Stimulated activated CD4-positive, alpha-beta T cell treated with anti-CD3 and anti-CD28 coated beads, TNF-alpha, amount 100 ng/mL, for 24 hours (primary cell): ENCODE data around the gene SAMD11.
"Not testable (repeated sequence)": the region's sequence is repeated elsewhere in the genome, so short reads cannot be mapped to it uniquely, and the experiment has no call there.

Experiments used
- DNase-seq, 3 experiments: peaks; one replicate each; pipeline ENCODE4 v3.0.0-alpha.2; 2020; ENCODE audit warnings: low read depth in 3 of 3

Gene SAMD11

DNA sequence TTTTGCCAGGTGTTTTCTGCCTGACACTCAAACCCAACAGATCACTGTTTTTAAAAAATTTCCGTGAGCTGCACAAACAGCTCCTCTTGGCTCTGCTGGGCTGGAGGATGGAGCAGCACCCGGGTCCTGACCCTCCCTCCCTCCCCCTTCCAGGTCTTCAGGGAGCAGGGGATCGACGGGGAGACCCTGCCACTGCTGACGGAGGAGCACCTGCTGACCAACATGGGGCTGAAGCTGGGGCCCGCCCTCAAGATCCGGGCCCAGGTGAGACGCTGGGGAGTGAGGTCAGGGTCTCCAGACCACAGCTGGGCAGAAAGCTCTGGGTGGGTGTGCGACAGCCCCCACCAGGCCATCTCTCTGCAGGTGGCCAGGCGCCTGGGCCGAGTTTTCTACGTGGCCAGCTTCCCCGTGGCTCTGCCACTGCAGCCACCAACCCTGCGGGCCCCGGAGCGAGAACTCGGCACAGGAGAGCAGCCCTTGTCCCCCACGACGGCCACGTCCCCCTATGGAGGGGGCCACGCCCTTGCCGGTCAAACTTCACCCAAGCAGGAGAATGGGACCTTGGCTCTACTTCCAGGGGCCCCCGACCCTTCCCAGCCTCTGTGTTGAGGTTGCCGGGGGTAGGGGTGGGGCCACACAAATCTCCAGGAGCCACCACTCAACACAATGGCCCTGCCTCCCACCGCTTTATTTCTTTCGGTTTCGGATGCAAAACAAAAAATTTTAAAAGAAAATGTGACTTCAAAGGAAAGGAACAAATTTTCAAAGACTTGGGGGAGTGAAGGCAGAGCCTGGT, 20.0 kb downstream of the SAMD11 start:
- DNase-seq, result no peak

GRCh38 chr1:944341-945325, 20.9 kb downstream of the SAMD11 start:
- DNase-seq, result no peak

DNA sequence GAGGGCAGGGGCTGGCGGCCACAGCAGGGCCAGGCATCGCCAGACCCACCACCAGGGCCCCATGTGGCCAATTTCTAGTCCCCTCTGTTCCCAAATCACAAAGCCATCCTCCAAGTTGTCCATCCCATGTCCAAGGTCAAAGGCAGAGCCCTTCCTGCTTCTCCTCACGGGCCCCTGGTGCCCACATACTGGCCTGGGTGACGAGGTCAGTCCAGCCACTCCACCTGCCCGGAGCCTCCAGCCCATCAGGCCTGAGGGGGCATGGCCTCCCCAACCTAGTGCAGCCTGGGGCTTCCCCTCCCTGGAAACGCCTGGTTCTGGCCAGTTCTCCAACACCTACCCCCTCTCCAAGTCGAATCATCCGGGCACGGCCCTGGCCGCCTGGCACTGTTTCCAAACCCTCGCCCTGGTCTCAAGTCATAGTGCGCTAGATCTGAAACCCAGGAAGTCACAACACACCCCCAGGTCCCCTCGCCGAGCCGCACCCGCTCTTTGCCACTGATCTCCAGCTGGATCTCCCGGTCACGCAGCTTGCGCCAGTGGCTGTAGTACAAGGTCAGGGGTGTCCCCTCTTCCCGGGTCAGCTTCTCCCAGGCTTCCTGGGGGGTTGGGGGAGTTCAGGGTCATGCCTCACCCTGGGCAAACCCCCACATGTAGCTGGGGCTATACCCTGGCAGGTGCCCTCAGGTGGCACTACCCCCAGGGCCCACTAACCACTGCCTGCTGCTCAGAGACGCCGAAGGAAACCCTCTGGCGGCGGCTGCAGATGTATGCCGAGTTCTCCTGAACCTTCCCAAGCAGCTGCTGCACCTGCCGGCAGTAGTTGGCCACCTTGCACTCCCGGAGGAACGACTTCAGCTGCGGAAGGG, 22.2 kb downstream of the SAMD11 start:
- no peak for DNase-seq

GRCh38 chr1:946811-947210, 23.1 kb downstream of the SAMD11 start:
- not testable (repeated sequence) for DNase-seq

DNA sequence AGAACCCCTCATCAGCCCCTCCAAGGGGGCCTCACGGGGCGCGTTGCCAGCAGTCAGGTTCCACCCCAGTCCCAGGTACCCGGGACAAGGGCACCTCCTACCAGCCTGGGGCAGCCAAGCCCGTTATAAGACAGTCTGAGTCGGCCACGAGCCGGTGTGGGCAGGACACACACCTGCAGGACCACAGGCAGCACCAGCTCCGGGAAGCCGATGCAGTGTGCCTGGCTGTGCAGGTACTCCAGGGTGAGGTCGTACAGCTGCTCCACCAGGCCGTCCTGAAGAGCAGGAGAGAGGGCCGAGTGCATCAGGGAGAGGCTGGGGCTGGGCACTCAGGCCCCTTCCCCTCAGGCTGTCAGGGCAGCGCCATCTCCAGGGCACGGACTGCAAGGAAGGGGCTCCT, 24.2 kb downstream of the SAMD11 start:
- DNase-seq, result no peak

DNA sequence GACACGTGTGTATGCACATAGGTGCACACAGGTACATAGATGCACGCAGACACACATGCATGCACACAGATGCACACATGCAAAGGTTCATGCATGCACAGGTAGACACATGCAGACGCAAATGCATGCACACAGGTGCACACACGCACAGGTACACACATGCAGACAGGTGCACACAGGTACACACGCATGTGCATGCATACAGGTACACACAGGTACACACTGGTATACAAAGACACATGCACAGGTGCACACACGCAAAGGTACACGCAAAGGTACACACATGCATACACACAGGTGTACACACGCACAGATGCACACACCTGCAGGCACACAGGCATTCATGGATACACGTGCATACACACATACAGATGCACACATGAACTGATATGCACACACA, 26.5 kb downstream of the SAMD11 start:
- DNase-seq, result no peak

GRCh38 chr1:950881-951280, 27.2 kb downstream of the SAMD11 start:
- DNase-seq, result no peak

DNA sequence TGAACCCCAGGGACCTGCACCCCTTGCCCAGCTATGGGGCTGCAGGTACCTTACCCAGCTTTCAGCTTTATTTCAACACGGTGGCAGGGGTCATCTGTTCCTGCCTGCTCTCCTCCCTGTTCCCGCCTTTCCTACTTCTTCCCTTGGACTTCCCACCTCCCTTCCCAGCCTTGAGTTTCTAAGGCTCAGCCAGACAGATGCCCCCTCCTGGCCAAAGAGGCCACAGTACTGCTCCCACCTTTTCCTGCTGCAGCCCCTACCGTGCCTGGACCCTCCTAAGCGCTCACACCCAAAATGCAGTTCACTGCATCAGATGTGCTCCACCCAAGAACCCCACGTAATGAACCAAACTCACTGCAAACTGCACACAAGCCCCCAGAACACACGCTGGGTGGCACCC, 27.6 kb downstream of the SAMD11 start:
- no peak for DNase-seq

DNA sequence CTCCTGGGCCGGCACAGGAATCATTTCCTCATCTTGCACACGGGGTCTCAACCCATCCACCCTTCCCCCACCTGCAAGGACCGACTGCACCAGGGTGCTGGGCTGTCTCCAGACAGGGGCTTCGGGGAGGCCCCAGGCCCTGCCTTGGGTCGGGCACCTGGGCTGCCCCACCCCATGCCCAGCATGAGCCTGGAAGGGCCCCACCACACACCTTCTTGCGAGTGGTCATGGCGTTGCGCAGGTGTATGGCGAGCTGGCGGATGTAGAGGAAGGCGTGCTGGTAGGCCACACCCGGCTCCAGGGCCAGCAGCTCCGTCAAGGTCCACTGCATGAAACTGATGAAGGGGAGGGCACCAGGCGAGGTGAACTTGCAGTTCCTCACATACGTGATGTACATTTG, 28.5 kb downstream of the SAMD11 start:
- DNase-seq, result no peak

DNA sequence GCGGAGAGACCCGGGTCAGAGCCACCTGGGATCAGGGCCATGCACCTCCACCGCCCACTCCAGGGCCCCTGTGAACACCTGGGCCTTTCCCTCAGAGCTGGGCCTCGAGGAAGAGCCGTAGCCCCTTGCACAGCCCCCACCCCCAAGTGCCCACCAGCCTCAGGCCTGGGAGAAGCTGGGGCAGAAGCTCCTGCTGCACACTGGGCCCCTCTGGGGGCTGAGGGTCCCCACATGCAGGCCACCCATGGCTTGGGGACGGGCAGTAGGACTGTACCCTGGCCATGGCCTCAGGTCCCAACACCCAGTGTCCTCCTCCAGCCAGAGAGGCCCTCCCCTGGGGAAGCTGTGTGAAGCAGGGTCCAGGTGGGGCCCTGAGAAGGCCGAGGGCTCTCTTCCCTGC, 28.9 kb downstream of the SAMD11 start:
- no peak for DNase-seq

DNA sequence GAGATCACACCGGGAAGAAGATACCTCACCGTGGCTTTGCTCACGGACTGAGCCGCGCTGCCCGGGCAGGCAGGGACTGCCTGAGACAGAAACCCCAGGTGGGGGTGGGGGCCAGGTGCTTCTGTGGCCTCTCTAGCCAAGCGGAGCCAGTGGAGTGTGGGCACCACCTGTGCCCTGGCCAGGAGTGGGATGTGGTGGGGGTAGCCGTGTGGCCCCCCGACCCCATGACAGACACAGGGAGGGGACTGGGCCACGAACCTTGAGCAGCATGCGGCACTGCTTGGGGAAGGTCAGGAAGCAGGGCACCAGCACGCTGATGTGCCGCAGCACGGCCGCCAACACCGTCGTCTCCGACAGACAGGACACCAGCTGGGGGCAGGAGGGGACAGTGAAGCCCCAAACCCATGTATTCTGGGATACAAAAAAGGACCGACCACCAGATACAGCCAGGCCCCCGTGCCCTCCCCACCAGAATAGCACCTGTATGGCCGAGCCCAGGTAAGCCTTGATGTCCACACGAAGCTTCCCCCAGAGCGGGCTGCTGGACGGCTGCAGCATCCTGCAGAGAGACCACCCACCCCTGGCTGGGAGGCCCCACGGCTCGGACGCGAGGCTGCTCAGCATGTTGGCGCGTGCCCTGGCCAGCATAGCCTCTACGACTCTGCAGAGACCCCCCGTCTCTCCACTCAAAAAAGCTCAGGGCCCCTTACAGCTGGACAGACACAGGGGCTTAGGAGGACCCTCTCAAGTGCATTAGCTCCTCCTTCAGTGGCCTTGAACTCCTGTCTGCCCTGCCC, 30.0 kb downstream of the SAMD11 start:
- no peak for DNase-seq

GRCh38 chr1:954927-955326, 31.2 kb downstream of the SAMD11 start:
- DNase-seq, result no peak

GRCh38 chr1:955474-955873, 31.8 kb downstream of the SAMD11 start:
- DNase-seq, result no peak

GRCh38 chr1:956636-957035, 32.9 kb downstream of the SAMD11 start:
- no peak for DNase-seq

GRCh38 chr1:958823-959730, 35.4 kb downstream of the SAMD11 start, which contains the start of gene NOC2L:
Gene NOC2L, minus strand, starts transcription at chr1:959256. Its CDS starts 16 bp downstream, at chr1:959240.
- peak; percentile 93 to 97 (median 95) for DNase-seq

DNA sequence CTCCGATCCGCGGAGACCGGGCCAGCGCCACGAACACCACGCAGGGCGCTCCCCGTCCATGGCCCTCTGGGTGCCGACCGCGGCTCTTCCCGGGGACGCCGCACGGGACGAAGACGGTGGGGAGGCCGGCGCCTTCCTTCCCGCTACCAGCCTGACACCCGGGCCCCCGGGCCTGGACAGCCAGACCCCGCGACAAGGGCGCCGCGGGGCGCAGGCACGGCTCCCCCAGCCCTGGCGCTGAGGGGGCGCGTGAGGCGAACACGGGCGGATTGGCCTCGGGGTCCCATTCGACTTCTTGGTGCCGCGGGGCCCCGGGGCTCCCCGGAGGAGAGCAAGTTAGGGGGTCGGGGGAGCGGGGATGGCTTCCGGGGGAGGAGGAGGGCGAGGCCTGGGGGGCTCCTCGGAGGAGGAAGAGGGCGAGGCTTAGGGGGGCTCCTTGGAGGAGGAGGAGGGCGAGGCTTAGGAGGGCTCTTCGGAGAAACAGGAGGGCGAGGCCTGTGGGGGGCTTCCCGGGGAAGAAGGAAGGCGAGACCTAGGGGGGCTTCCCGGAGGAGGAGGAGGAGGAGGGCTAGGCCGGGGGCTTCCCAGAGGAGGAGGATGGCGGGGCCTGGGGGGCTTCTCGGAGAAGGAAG, 36.1 kb downstream of the SAMD11 start:
- DNase-seq, result no peak

DNA sequence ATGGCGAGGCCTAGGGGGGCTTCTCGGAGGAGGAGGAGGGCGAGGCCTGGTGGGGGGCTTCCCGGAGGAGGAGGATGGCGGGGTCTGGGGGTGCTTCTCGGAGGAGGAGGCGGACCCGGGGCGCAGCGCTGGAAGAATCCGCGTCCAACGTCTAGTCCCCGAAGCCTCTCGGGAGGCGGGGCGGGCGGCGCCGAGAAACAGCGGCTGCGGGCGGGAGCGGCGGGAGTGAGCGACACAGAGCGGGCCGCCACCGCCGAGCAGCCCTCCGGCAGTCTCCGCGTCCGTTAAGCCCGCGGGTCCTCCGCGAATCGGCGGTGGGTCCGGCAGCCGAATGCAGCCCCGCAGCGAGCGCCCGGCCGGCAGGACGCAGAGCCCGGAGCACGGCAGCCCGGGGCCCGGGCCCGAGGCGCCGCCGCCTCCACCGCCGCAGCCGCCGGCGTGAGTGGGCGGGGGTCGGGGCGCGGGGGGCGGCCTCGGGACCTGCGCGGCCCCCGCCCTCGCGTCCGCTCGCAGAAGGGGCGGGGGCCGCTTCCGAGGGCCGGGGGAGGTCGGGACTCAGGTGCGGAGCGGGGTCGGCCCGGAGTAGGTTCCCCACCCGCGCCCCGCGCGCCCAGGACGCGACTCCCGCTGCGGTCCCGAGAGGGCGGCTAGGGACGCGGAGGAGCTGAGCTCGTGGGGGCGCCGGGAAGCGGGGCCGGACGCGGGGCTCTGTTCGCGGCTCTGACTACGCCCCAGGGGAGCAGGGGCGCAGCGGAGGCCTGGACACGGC, 36.8 kb downstream of the SAMD11 start, which contains the start of gene KLHL17:
Gene KLHL17, plus strand, starts transcription at position 222 of the 769 bp plus-strand sequence. Its CDS starts 110 bp downstream, at position 332.
- peak; percentile 62 to 84 (median 70) for DNase-seq

GRCh38 chr1:961132-961669, 37.5 kb downstream of the SAMD11 start:
- DNase-seq, result no peak
